B cell (primary cell): ENCODE results near the gene CMTM8.

ENCODE experiments used
- EZH2 ChIP-seq: IDR thresholded peaks from 2 replicates; pipeline ENCODE4 v1.6.1; 2012; ENCODE audit warnings: borderline replicate concordance, low read depth, mild to moderate bottlenecking, moderate library complexity, low read length; ENCODE audit not compliant: insufficient read depth, poor library complexity, severe bottlenecking
- TF ChIP-seq, protein P1 (sequence below): fragments of 200-600 bp; IDR thresholded peaks from one replicate; pipeline ENCODE4 v1.8.0; 2022; ENCODE audit warnings: antibody characterized with exemption, mild to moderate bottlenecking

DNA sequence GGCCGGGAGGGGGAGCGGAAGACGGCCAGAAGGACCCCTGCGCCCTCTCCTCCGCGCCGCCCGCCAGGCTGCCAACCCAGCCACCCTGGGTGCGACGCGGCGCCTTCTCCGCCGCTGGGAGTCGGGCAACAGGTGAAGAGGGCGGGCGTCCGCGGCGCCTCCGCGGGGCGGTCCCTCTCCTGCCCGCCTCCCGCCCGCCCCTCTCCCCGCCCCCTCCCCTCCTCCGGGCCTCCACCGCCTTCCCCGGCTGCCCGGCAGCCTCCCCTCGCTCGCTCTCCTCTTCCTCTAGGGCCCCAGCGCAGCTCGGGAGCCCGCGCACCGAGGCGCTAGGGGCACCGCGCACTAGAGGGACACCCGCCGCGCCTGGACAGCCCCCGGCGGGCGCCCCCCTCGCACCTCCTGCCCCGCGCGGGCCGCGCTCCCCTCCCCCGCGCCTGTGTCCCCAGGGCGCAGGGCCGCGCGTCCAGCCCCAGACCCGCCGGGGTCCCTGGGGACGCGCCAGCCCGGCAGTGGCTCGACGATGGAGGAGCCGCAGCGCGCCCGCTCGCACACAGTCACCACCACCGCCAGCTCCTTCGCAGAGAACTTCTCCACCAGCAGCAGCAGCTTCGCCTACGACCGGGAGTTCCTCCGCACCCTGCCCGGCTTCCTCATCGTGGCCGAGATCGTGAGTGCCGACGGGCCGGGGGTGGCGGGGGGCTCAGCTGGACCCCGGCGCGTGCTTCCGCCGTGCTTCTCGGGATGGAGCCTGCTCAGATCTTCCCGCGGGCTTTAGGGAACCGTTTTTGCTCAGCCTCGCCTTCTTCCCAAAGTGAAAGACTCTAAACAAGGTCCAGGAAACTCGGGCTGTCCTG lies at the start of gene CMTM8:
- TF ChIP-seq EZH2 = no peak
- TF ChIP-seq, protein P1, sequence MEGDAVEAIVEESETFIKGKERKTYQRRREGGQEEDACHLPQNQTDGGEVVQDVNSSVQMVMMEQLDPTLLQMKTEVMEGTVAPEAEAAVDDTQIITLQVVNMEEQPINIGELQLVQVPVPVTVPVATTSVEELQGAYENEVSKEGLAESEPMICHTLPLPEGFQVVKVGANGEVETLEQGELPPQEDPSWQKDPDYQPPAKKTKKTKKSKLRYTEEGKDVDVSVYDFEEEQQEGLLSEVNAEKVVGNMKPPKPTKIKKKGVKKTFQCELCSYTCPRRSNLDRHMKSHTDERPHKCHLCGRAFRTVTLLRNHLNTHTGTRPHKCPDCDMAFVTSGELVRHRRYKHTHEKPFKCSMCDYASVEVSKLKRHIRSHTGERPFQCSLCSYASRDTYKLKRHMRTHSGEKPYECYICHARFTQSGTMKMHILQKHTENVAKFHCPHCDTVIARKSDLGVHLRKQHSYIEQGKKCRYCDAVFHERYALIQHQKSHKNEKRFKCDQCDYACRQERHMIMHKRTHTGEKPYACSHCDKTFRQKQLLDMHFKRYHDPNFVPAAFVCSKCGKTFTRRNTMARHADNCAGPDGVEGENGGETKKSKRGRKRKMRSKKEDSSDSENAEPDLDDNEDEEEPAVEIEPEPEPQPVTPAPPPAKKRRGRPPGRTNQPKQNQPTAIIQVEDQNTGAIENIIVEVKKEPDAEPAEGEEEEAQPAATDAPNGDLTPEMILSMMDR = no peak
